ENCODE data around the gene OXNAD1. TPM values are rescaled to one million over a fixed set of nuclear protein-coding genes. Genes with fewer than 3 reads are reported as not detected.
"Not testable (repeated sequence)": the region's sequence is repeated elsewhere in the genome, so short reads cannot be mapped to it uniquely, and the experiment has no call there.

Gene OXNAD1
- total and polyA plus RNA-seq, 4 donors, result 9.3 to 23.9 (median 13.1) TPM

DNA sequence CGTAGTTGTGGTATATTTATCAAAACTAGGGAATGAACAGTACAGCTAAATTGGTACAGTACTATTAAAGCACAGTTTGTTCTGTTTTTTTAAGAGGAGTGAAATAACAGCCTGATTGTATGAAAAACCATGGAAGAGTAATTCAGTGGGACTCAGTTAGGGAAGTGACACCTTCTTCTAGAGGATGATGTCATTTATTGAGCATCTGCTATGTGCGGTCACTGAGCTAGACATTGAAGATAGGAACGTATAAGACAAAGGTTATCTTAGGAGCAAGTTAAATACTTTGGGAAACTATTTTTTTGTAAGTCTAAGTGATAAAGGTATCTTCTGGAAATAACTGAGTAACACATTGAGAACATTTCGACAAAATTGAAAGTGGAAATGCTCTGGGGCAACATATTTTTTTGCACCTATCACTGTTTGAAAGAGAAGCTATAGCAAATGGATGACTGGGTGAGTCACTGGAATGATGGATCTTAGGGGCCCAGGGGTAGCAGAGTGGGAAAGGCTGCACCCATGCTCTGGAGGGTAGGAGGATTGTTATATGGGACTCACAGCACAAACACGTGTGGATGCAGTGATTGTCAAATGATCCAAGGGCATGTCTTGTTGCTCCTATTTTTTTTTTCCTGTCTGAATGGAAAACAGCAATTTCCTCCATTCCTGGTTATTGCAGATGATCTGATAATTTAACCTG, 43.0 kb downstream of the OXNAD1 start:
- H3K4me3 ChIP-seq (ENCODE audit: low read depth, low read length), result no peak overlapping the region
- no peak for DNase-seq (ENCODE audit: low read depth in 4 of 6, low spot score in 6 of 6)
- H3K36me3 ChIP-seq (ENCODE audit: control insufficient read depth, insufficient read depth, low read length), result peaks cover 8% of the 10 kb centered on the region
- H3K9me3 ChIP-seq (ENCODE audit: control insufficient read depth, insufficient read depth, low read length), result no peaks in the 10 kb centered on the region
- H3K27ac ChIP-seq (ENCODE audit: low read depth, low read length), result no peak overlapping the region
- no peaks in the 10 kb centered on the region for H3K27me3 ChIP-seq (ENCODE audit: control insufficient read depth, insufficient read depth, low read length)
- peaks cover 7% of the 10 kb centered on the region for H3K4me1 ChIP-seq (ENCODE audit: control insufficient read depth, insufficient read depth, low read length)
- WGBS (ENCODE audit: insufficient coverage), result 100% methylated on average over 3 of the region's 5 CpGs

- Histone ChIP-seq H3K27ac (ENCODE audit: low read depth, low read length) (no peak overlapping the region), H3K4me3 (ENCODE audit: low read depth, low read length) (no peak overlapping the region), H3K27me3 (ENCODE audit: control insufficient read depth, insufficient read depth, low read length) (no peaks in the 10 kb centered on the region), H3K9me3 (ENCODE audit: control insufficient read depth, insufficient read depth, low read length) (no peaks in the 10 kb centered on the region), H3K4me1 (ENCODE audit: control insufficient read depth, insufficient read depth, low read length) (peaks cover 5% of the 10 kb centered on the region), H3K36me3 (ENCODE audit: control insufficient read depth, insufficient read depth, low read length) (peaks cover 8% of the 10 kb centered on the region)
- no peak for DNase-seq (ENCODE audit: low read depth in 4 of 6, low spot score in 6 of 6)
- whole genome bisulfite sequencing (ENCODE audit: insufficient coverage), result no CpG with 5 or more reads among the region's 1 CpG
Observed at GRCh38 chr3:16308727-16309126, 43.7 kb downstream of the OXNAD1 start.

- no peaks in the 10 kb centered on the region for H3K9me3 ChIP-seq (ENCODE audit: control insufficient read depth, insufficient read depth, low read length)
- no peak overlapping the region for H3K4me3 ChIP-seq (ENCODE audit: low read depth, low read length)
- peaks cover 8% of the 10 kb centered on the region for H3K36me3 ChIP-seq (ENCODE audit: control insufficient read depth, insufficient read depth, low read length)
- no peaks in the 10 kb centered on the region for H3K27me3 ChIP-seq (ENCODE audit: control insufficient read depth, insufficient read depth, low read length)
- DNase-seq (ENCODE audit: low read depth in 4 of 6, low spot score in 6 of 6), result no peak
- WGBS (ENCODE audit: insufficient coverage), result no CpG with 5 or more reads among the region's 2 CpGs
- no peak overlapping the region for H3K27ac ChIP-seq (ENCODE audit: low read depth, low read length)
- H3K4me1 ChIP-seq (ENCODE audit: control insufficient read depth, insufficient read depth, low read length), result peaks cover 5% of the 10 kb centered on the region
Observed at GRCh38 chr3:16309558-16309957, 44.5 kb downstream of the OXNAD1 start.

GRCh38 chr3:16310486-16310885, 45.5 kb downstream of the OXNAD1 start:
- not testable (repeated sequence) for H3K4me1 ChIP-seq (ENCODE audit: control insufficient read depth, insufficient read depth, low read length); DNase-seq (ENCODE audit: low read depth in 4 of 6, low spot score in 6 of 6); H3K36me3 ChIP-seq (ENCODE audit: control insufficient read depth, insufficient read depth, low read length); H3K27ac ChIP-seq (ENCODE audit: low read depth, low read length); H3K9me3 ChIP-seq (ENCODE audit: control insufficient read depth, insufficient read depth, low read length); H3K27me3 ChIP-seq (ENCODE audit: control insufficient read depth, insufficient read depth, low read length); H3K4me3 ChIP-seq (ENCODE audit: low read depth, low read length)
- 92% methylated on average over 2 of the region's 7 CpGs for WGBS (ENCODE audit: insufficient coverage)

DNA sequence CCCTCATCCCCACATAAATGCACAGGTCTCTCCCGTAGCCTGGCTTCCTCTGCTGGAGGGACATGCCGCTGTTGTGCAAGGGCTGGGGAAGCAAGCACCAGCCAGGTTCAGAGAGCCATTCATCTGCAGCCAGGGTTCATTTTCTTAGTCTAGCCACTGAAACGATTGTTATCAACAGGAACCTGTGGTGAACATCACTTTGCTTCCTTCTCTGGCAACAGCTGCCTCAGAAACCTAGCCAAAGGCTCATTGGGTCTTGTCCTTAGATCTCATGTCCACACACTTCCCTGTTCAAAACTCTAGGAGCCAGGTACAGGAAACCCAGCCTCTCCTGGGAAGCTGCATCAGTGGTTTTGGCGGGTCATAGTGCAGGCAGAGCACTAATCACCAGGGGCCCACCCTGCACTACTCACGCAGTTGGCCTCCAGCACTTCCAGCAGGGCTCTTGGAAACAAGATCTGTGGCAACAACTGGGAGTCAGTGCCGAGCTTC, 47.0 kb downstream of the OXNAD1 start:
- H3K27me3 ChIP-seq (ENCODE audit: control insufficient read depth, insufficient read depth, low read length), result no peaks in the 10 kb centered on the region
- 79% methylated on average over 6 of the region's 6 CpGs for WGBS (ENCODE audit: insufficient coverage)
- H3K36me3 ChIP-seq (ENCODE audit: control insufficient read depth, insufficient read depth, low read length), result peaks cover 11% of the 10 kb centered on the region
- no peak overlapping the region for H3K4me3 ChIP-seq (ENCODE audit: low read depth, low read length)
- no peaks in the 10 kb centered on the region for H3K4me1 ChIP-seq (ENCODE audit: control insufficient read depth, insufficient read depth, low read length)
- no peak for DNase-seq (ENCODE audit: low read depth in 4 of 6, low spot score in 6 of 6)
- H3K9me3 ChIP-seq (ENCODE audit: control insufficient read depth, insufficient read depth, low read length), result no peaks in the 10 kb centered on the region
- H3K27ac ChIP-seq (ENCODE audit: low read depth, low read length), result no peak overlapping the region

- Histone ChIP-seq H3K36me3 (ENCODE audit: control insufficient read depth, insufficient read depth, low read length) (peaks cover 17% of the 10 kb centered on the region), H3K27ac (ENCODE audit: low read depth, low read length) (no peak overlapping the region), H3K4me3 (ENCODE audit: low read depth, low read length) (no peak overlapping the region), H3K9me3 (ENCODE audit: control insufficient read depth, insufficient read depth, low read length) (no peaks in the 10 kb centered on the region), H3K27me3 (ENCODE audit: control insufficient read depth, insufficient read depth, low read length) (no peaks in the 10 kb centered on the region), H3K4me1 (ENCODE audit: control insufficient read depth, insufficient read depth, low read length) (no peaks in the 10 kb centered on the region)
- 71% methylated on average over 1 of the region's 5 CpGs for WGBS (ENCODE audit: insufficient coverage)
- DNase-seq (ENCODE audit: low read depth in 4 of 6, low spot score in 6 of 6), result no peak
Observed at GRCh38 chr3:16313886-16314645, 49.1 kb downstream of the OXNAD1 start.

- WGBS (ENCODE audit: insufficient coverage), result 85% methylated on average over 5 of the region's 7 CpGs
Observed at GRCh38 chr3:16315623-16316022, 50.6 kb downstream of the OXNAD1 start.

DNA sequence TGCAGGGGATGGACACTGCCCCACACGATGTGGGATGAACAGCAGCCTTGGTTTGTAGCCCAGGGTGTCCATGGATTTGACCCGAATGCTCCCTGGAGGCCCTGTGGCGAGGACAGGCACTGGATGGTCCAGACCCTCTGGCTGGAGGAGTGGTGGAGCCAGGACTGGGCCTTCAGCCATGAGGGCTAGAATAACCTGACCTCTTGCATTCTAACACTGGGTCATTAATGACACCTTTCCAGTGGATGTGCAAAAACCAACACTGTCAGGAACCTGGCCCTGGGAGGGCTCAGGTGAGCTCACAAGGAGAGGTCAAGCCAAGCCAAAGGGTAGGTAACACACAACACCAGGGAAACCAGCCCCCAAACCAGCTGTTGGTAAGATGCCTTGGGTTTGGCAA, 51.4 kb downstream of the OXNAD1 start:
- H3K9me3 ChIP-seq (ENCODE audit: control insufficient read depth, insufficient read depth, low read length), result no peaks in the 10 kb centered on the region
- H3K4me3 ChIP-seq (ENCODE audit: low read depth, low read length), result no peak overlapping the region
- no peak overlapping the region for H3K27ac ChIP-seq (ENCODE audit: low read depth, low read length)
- no peaks in the 10 kb centered on the region for H3K4me1 ChIP-seq (ENCODE audit: control insufficient read depth, insufficient read depth, low read length)
- DNase-seq (ENCODE audit: low read depth in 4 of 6, low spot score in 6 of 6), result no peak
- peaks cover 20% of the 10 kb centered on the region for H3K36me3 ChIP-seq (ENCODE audit: control insufficient read depth, insufficient read depth, low read length)
- no peaks in the 10 kb centered on the region for H3K27me3 ChIP-seq (ENCODE audit: control insufficient read depth, insufficient read depth, low read length)
- 79% methylated on average over 2 of the region's 3 CpGs for WGBS (ENCODE audit: insufficient coverage)

More at GRCh38 chr3:16315623-16316022, 50.6 kb downstream of the OXNAD1 start:
- Histone ChIP-seq H3K4me1 (ENCODE audit: control insufficient read depth, insufficient read depth, low read length) (no peaks in the 10 kb centered on the region), H3K27ac (ENCODE audit: low read depth, low read length) (no peak overlapping the region), H3K36me3 (ENCODE audit: control insufficient read depth, insufficient read depth, low read length) (peaks cover 17% of the 10 kb centered on the region), H3K27me3 (ENCODE audit: control insufficient read depth, insufficient read depth, low read length) (no peaks in the 10 kb centered on the region), H3K4me3 (ENCODE audit: low read depth, low read length) (no peak overlapping the region), H3K9me3 (ENCODE audit: control insufficient read depth, insufficient read depth, low read length) (no peaks in the 10 kb centered on the region)
- DNase-seq (ENCODE audit: low read depth in 4 of 6, low spot score in 6 of 6), result no peak

DNA sequence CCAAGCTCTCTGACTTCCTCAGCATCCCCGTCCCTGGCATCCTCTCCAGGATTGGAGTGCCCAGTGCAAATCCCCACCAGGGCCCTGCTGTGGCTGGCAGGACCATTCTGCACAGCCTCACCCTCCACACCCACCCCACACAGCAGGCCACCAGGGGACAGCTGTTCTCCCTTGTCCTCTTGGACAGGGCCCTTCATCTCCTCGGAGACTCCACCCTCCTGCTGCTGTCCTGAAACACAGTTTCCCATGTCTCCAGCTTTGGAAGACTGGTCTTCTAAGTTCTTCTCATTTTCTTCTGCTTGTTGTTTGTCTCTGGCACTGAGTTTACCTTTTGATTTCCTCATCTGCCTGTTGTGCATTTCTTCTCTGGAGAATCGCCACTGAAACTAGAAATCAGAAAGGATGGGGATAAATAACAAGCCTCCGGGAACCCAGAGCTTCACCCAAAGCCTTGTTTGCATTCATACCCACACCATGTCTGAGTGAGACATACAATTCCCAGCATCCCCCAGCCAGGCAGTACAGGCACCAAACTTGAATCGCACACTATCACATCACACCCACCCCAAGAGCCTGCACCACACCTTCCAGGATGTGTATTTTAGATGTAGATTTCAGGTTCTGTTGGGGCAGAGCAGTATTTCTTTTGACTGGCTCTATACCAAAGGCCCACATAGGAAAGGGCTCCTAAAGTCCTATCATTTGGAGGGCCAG, 52.0 kb downstream of the OXNAD1 start:
- Histone ChIP-seq H3K4me1 (ENCODE audit: control insufficient read depth, insufficient read depth, low read length) (no peaks in the 10 kb centered on the region), H3K27ac (ENCODE audit: low read depth, low read length) (no peak overlapping the region), H3K4me3 (ENCODE audit: low read depth, low read length) (no peak overlapping the region), H3K9me3 (ENCODE audit: control insufficient read depth, insufficient read depth, low read length) (no peaks in the 10 kb centered on the region), H3K27me3 (ENCODE audit: control insufficient read depth, insufficient read depth, low read length) (no peaks in the 10 kb centered on the region), H3K36me3 (ENCODE audit: control insufficient read depth, insufficient read depth, low read length) (peaks cover 24% of the 10 kb centered on the region)
- 88% methylated on average over 2 of the region's 5 CpGs for WGBS (ENCODE audit: insufficient coverage)
- no peak for DNase-seq (ENCODE audit: low read depth in 4 of 6, low spot score in 6 of 6)
